A673 (cell line): ENCODE results near the gene SH3RF3. TPM values are rescaled to one million over a fixed set of nuclear protein-coding genes. Genes with fewer than 3 reads are reported as not detected.

Experiments used
- BruUV-seq: library from RNA; stranded (reverse); fragments of 400-500 nt; replicated peaks from 2 replicates; lab custom pipeline; 2021; lab: Mats Ljungman, UMichigan
- CTCF ChIA-PET: fragments of 300-600 bp; sonication (Branson Sonifier 250); formaldehyde crosslinking; loops from one replicate; lab custom pipeline; 2022; ENCODE audit warnings: antibody characterized with exemption; lab: Charles Lee
- POLR2A ChIA-PET: fragments of 300-600 bp; sonication (Branson Sonifier 250); formaldehyde crosslinking; loops from one replicate; lab custom pipeline; 2022; ENCODE audit warnings: antibody characterized with exemption; ENCODE audit not compliant: low non-redundant PET; lab: Charles Lee
- DNase-seq: peaks from one replicate; pipeline ENCODE4 v3.0.0-alpha.2; 2015; ENCODE audit warnings: low spot score
- H3K27ac ChIP-seq: fragments of 200-600 bp; sonication (generic); 2 replicates; pipeline ENCODE4 v1.5.1; 2016; ENCODE audit warnings: mixed run types, low read depth, mild to moderate bottlenecking, mixed read lengths, antibody characterized with exemption, low read length; ENCODE audit not compliant: poor library complexity, severe bottlenecking
- H3K27me3 ChIP-seq: fragments of 200-600 bp; sonication (generic); replicated peaks from 2 replicates; pipeline ENCODE4 v1.6.1; 2017; ENCODE audit warnings: mixed run types, low read depth, mild to moderate bottlenecking, mixed read lengths, antibody characterized with exemption, low read length; ENCODE audit not compliant: insufficient read depth, poor library complexity
- H3K36me3 ChIP-seq: fragments of 200-600 bp; sonication (generic); 2 replicates; pipeline ENCODE4 v1.6.1; 2016; ENCODE audit warnings: mixed run types, mild to moderate bottlenecking, mixed read lengths, antibody characterized with exemption, low read length; ENCODE audit not compliant: insufficient read depth, poor library complexity, severe bottlenecking
- H3K4me1 ChIP-seq: fragments of 200-600 bp; sonication (generic); 2 replicates; pipeline ENCODE4 v1.6.1; 2017; ENCODE audit warnings: mixed run types, mild to moderate bottlenecking, mixed read lengths, antibody characterized with exemption, low read length; ENCODE audit not compliant: insufficient read depth, poor library complexity, severe bottlenecking
- H3K4me3 ChIP-seq: fragments of 200-600 bp; sonication (generic); 2 replicates; pipeline ENCODE4 v1.5.1; 2016; ENCODE audit warnings: low read depth, mixed run types, mild to moderate bottlenecking, mixed read lengths, low read length; ENCODE audit not compliant: poor library complexity, severe bottlenecking
- H3K9me3 ChIP-seq: fragments of 200-600 bp; sonication (generic); 2 replicates; pipeline ENCODE4 v1.6.1; 2016; ENCODE audit warnings: mixed run types, low read depth, mild to moderate bottlenecking, mixed read lengths, antibody characterized with exemption, low read length; ENCODE audit not compliant: poor library complexity, severe bottlenecking
- CTCF ChIP-seq: fragments of 300-800, 200-600 bp; sonication (generic); conservative IDR thresholded peaks from 2 replicates; pipeline ENCODE4 v1.5.1; 2017; ENCODE audit warnings: low read depth, mild to moderate bottlenecking, antibody characterized with exemption, low read length, moderate library complexity, mixed read lengths
- EZH2 ChIP-seq: fragments of 200-600 bp; sonication (generic); IDR thresholded peaks from 2 replicates; pipeline ENCODE4 v1.6.1; 2017; ENCODE audit warnings: borderline replicate concordance, low read depth, mild to moderate bottlenecking, mixed read lengths, antibody characterized with exemption, low read length; ENCODE audit not compliant: poor library complexity, severe bottlenecking
- intact Hi-C: fragments of 100-400 bp; cut with micrococcal nuclease; formaldehyde crosslinking; loops from one replicate; pipeline ENCODE4 v1.10.0; 2022; ENCODE audit not compliant: unreplicated experiment
- total RNA-seq: library from RNA; stranded (reverse); gene quantifications from 2 replicates; pipeline ENCODE4 v1.2.3, GENCODE V29; 2021

Gene SH3RF3
- total RNA-seq, 1 experiment from 2014 or later = 0.15 TPM

GRCh38 chr2:109145286-109145685, 16.3 kb downstream of the SH3RF3 start:
- TF ChIP-seq CTCF (no peak), EZH2 (no peak)
- no peaks in the 10 kb centered on the region for H3K36me3 ChIP-seq
- ChIA-PET POLR2A (no interaction called here), CTCF (no interaction called here)
- H3K4me3 ChIP-seq = no peak overlapping the region
- no peaks in the 10 kb centered on the region for H3K4me1 ChIP-seq
- no TSS peak for BruUV-seq
- intact Hi-C loops = no loop called here
- H3K27ac ChIP-seq = no peak overlapping the region
- DNase-seq = no peak
- no peaks in the 10 kb centered on the region for H3K27me3 ChIP-seq
- no peaks in the 10 kb centered on the region for H3K9me3 ChIP-seq

- Histone ChIP-seq H3K27ac (no peak overlapping the region), H3K36me3 (no peaks in the 10 kb centered on the region), H3K27me3 (peaks cover 7% of the 10 kb centered on the region), H3K9me3 (no peaks in the 10 kb centered on the region), H3K4me1 (no peaks in the 10 kb centered on the region), H3K4me3 (no peak overlapping the region)
- ChIA-PET CTCF (no interaction called here), POLR2A (no interaction called here)
- DNase-seq = no peak
- no peak for TF ChIP-seq EZH2
- no peak for TF ChIP-seq CTCF
- no TSS peak for BruUV-seq
- intact Hi-C loops = no loop called here
Measured at GRCh38 chr2:109147405-109147804, 18.4 kb downstream of the SH3RF3 start.

- Histone ChIP-seq H3K27me3 (peaks cover 7% of the 10 kb centered on the region), H3K4me1 (no peaks in the 10 kb centered on the region), H3K27ac (no peak overlapping the region), H3K9me3 (no peaks in the 10 kb centered on the region), H3K36me3 (no peaks in the 10 kb centered on the region), H3K4me3 (no peak overlapping the region)
- POLR2A ChIA-PET = no interaction called here
- intact Hi-C loops = no loop called here
- no TSS peak for BruUV-seq
- TF ChIP-seq EZH2 (no peak), CTCF (no peak)
- peak; percentile 47 for DNase-seq
- CTCF ChIA-PET = no interaction called here
Measured at GRCh38 chr2:109148117-109148746, 19.2 kb downstream of the SH3RF3 start.
